Fibroblast of skin of scalp (primary cell): ENCODE data around the gene MCEE.
"Not testable (repeated sequence)": the region's sequence is repeated elsewhere in the genome, so short reads cannot be mapped to it uniquely, and the experiment has no call there.

Experiments used
- DNase-seq: peaks from one replicate; pipeline ENCODE4 v3.0.0-alpha.2; 2013

The MCEE gene

DNA sequence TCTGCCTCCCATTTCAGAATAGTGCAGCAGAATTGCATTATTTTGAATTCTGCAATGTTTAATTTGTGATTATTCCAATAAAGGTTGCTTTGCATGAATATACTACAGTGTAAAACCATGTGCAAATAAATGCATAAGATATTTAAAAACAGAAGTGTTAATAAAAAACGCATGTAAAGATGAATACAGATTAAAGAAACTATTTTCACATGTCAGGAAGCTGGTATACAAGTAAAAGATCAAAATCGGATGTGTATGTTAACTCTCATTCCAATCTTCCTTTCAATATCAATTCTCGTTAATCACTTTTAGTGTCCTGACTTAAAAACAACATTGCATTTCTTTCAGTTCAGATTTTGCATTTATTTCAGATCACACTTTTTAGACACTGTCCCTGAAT, 3.1 kb downstream of the MCEE start:
- DNase-seq: no peak

- no peak for DNase-seq
Measured at GRCh38 chr2:71125506-71126294, 4.3 kb downstream of the MCEE start.

GRCh38 chr2:71122387-71123298, 7.4 kb downstream of the MCEE start:
- no peak for DNase-seq

GRCh38 chr2:71121479-71121878, 8.6 kb downstream of the MCEE start:
- DNase-seq: no peak

DNA sequence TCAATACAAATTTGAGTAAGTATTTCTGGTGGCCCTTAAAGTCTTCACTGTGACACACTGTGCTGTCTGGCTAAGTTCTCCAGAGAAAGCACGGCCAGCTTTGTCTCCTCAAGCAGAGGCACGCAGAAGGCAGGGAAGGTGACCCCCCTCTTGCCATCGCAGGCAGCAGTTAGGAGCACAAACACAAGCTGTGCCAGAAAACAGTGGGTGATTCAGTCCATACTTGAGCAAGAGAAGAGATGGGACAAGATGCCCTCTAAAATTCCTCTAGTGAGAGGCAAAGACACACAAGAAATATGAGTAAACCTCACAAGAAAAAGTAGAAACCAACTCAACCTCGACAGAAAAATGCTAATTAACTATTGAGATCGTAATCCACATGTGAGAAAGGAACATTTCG, 9.8 kb downstream of the MCEE start:
- no peak for DNase-seq

GRCh38 chr2:71117063-71117462, 13.0 kb downstream of the MCEE start:
- DNase-seq: no peak

DNA sequence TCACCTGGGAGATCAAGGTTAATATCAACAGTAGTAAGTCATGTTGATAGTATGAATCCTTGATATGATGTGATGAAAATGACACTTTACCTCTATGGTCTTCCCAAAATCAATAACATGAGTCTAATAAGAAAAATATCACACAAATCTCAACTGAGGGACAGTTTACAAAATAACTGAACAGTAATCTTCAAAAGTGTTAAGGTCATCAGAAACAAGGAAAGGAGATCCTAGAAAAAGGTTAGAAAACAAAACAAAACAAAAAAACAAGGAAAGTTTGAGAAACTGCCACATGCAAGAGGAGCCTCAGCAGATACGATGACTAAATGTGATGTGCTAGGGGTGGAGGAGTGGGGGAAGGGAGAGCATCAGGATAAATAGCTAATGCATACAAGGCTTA, 16.2 kb downstream of the MCEE start:
- DNase-seq: no peak

- no peak for DNase-seq
Measured at GRCh38 chr2:71108091-71108490, 21.9 kb downstream of the MCEE start.

DNA sequence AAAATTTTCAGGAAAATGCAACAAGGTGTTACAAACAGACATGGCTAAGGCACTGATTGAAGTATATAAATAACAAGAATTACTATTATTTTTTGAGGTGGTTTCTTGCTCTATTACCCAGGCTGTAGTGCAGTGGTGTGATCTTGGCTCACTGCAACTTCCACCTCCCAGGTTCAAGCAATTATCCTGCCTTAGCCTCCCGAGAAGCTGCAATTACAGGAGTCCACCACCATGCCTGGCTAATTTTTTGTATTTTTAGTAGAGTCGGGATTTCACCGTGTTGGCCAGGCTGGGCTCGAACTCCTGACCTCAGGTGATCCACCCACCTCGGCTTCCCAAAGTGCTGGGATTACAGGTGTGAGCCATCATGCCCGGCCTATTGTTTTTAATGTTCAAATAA, 23.6 kb downstream of the MCEE start:
- DNase-seq: not testable (repeated sequence)

- DNase-seq: no peak
Measured at GRCh38 chr2:71103809-71104208, 26.2 kb downstream of the MCEE start.

GRCh38 chr2:71102981-71103681, 26.9 kb downstream of the MCEE start:
- no peak for DNase-seq

DNA sequence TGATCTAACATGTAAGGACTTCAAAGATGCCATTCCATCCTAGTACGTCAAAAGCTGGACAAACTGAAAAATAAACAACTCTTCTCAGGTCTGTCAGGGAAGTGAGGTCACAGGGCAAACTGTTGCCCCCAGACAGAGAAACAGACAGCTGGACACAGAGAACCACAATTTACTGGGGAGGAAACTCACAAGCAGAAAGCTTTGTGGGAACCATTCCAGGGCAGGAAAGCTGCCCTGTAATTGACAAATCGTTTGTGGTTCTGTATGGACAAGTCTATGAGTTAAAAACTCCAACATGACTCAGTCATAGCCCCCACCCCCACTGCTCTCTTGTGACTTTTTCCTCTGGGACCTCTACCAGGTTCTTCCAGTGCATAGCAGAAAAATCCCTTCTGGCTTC, 28.4 kb downstream of the MCEE start:
- DNase-seq: peak; percentile 81

GRCh38 chr2:71100195-71100964, 29.6 kb downstream of the MCEE start:
- peak; percentile 44 for DNase-seq

DNA sequence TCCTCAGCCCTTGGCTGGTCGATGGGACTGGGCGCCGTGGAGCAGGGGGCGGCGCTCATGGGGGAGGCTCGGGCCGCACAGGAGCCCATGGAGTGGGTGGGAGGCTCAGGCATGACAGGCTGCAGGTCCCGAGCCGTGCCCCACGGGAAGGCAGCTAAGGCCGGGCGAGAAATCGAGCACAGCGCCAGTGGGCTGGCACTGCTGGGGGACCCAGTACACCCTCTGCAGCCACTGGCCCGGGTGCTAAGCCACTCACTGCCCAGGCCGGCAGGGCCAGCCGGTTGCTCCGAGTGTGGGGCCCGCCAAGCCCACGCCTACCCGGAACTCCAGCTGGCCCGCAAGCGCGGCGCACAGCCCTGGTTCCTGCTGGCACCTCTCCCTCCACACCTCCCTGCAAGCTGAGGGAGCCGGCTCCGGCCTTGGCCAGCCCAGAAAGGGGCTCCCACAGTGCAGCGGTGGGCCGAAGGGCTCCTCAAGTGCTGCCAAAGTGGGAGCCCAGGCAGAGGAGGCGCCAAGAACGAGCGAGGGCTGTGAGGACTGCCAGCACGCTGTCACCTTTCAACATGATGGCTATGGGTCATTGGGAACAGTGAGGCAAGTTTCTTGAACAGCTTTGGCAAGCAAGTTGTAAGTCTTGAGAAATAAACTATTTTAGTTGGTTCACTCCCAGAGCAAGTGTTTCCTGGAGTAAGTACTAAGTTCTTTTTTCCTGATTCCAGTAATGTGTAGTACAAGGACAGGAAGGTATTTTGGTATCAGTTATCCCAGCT, 37.4 kb downstream of the MCEE start:
- DNase-seq: not testable (repeated sequence)

DNA sequence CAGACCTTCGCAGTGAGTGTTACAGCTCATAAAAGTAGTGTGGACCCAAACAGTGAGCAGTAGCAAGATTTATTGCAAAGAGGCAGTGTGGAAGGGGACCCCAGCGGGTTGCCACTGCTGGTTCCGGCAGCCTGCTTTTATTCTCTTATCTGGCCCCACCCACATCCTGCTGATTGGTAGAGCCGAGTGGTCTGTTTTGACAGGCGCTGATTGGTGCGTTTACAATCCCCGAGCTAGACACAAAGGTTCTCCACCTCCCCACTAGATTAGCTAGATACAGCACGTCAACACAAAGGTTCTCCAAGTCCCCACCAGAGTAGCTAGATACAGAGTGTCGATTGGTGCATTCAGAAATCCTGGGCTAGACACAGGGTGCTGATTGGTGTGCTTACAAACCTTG, 38.2 kb downstream of the MCEE start:
- DNase-seq: not testable (repeated sequence)

- DNase-seq: not testable (repeated sequence)
Measured at GRCh38 chr2:71089475-71089874, 40.6 kb downstream of the MCEE start.

GRCh38 chr2:71085325-71086003, 44.6 kb downstream of the MCEE start:
- DNase-seq: not testable (repeated sequence)

DNA sequence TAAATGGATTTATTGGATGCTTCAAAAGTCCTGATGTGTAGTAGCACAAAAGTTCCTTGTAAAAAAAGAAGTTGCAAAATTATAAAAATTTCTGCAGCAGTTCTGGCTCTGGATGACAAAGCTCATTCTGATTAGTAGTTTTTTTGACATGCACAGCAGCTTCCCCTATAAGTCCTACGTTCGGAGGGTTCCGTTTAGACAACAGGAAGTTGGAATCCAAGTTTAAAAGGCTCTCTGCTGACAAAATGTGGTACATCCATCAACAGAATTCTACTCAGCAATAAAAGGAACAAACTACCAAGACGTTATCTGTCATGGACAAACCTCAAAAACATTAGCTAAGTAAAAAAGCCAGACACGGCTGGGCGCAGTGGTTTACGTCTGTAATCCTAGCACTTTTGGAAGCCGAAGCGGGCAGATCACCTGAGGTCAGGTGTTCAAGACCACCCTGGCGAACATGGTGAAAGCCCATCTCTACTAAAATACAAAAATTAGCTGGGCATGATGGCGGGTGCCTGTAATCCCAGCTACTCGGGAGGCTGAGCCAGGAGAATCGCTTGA, 46.2 kb downstream of the MCEE start:
- DNase-seq: not testable (repeated sequence)

GRCh38 chr2:71083297-71083696, 46.7 kb downstream of the MCEE start:
- DNase-seq: not testable (repeated sequence)
